GM18520 (cell line): ENCODE measurements around the gene TRPM2.
"Not testable (repeated sequence)": the region's sequence is repeated elsewhere in the genome, so short reads cannot be mapped to it uniquely, and the experiment has no call there.

Experiments
- ATAC-seq: cut with Tn5 transposase; IDR thresholded peaks from one replicate; pipeline ENCODE4 v1.9.1; 2021; ENCODE audit not compliant: unreplicated experiment

The TRPM2 gene

GRCh38 chr21:44391345-44392091, 38.1 kb downstream of the TRPM2 start:
- no peak for ATAC-seq

DNA sequence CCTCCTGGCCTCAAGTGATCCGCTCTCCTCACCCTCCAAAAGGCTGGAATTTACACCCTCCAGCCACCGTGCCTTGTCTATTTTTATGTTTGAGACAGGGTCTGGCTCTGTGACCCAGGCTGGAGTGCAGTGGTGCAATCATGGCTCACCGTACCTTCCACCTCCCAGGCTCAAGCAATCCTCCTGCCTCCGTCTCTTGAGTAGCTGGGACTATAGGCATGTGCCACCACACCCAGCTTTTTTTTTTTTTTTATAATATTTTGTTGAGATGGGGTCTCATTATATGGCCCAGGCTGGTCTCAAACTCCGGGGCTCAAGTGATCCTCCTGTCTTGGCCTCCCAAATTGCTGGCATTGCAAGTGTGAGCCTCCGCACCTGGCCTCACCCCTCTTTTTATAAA, 38.8 kb downstream of the TRPM2 start:
- no peak for ATAC-seq

DNA sequence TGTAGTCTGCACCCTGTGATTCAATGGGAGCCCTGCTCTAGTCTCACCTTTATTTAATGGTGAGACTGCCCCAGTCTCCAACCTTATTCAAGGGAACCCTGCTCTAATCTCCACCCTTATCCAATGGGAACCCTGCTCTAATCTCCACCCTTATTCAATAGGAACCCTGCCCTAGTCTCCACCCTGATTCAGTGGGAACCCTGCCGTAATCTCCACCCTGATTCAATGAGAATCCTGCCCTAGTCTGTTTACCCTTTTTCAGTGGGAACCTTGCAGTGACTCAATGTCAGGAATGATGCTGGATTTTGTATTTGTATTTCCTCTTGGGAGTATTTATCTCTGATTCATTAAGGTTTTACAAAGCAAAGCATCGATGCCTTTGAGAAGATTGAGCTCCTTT, 39.5 kb downstream of the TRPM2 start:
- no peak for ATAC-seq

GRCh38 chr21:44394733-44395132, 41.3 kb downstream of the TRPM2 start:
- no peak for ATAC-seq

DNA sequence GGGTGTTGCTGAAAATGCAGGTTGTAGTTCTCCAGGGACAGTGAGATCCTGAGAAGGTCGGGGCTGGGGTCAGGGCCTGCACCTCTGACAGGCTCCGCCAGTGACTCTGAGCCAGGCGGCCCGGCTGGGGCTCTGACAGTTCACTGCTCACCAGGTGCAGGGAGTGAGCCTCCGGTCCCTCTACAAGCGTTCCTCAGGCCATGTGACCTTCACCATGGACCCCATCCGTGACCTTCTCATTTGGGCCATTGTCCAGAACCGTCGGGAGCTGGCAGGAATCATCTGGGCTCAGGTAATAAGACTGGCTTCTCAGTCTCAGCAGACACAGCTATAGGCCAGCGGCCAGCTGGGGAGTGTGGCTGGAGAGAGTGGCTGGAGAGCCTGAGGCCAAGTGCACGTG, 41.8 kb downstream of the TRPM2 start:
- no peak for ATAC-seq

- not testable (repeated sequence) for ATAC-seq
Measured at GRCh38 chr21:44396803-44397202, 43.4 kb downstream of the TRPM2 start.

DNA sequence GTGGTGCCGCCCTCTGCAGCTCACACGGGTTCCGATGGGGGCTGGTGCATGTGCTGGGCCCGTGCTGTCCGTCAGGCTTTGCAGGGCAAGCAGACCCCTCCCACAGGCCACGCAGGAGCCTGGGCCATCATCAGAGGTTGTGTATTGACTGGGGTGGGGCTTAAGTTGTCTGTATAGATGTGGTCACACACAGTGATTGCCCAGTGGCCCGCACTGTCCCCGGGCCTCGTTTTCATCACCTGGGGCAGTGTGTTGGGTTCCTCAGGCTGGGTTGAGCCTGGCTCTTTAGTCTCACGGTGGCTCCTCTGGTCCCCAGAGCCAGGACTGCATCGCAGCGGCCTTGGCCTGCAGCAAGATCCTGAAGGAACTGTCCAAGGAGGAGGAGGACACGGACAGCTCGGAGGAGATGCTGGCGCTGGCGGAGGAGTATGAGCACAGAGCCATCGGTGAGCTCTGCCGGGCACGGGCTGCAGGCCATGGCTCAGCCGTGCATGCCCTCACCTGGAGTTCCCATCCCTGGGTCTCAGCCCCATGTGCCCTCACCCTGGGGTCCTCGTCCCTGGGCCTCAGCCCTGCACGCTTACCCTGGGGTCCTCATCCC, 44.1 kb downstream of the TRPM2 start:
- no peak for ATAC-seq

GRCh38 chr21:44398499-44398898, 45.1 kb downstream of the TRPM2 start:
- ATAC-seq, result no peak

DNA sequence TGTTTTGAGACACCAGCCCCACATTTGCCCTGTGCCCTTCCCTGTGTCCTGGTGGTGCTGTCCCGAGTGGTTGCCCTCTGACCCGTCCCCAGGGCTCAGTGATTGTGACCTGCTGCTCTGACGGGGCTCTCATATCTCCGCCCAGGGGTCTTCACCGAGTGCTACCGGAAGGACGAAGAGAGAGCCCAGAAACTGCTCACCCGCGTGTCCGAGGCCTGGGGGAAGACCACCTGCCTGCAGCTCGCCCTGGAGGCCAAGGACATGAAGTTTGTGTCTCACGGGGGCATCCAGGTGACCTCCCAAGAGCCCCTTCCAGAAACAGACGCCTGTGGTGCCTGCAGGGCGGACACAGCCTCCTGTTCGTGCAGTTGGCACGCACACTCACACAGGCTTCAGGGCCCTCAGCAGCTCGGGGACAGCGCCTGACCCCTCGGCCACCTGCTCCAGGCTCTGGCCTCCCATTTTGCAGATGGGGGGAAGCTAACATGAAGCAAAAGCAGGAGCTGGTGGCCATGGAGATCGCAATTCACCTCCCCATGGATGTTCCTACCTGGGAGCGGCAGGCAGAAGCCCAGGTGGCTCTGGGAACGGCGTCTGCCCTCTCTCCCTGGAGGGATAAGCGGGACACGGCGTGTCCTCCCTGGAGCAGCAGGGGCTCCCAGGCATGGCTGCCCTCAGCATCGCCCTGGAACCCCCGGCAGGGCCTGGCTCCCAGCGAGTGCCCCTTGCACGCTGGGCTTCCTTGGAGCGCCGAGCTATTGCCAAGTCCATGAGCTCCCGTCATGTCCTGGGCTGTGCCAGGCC, 45.9 kb downstream of the TRPM2 start:
- ATAC-seq, result no peak

DNA sequence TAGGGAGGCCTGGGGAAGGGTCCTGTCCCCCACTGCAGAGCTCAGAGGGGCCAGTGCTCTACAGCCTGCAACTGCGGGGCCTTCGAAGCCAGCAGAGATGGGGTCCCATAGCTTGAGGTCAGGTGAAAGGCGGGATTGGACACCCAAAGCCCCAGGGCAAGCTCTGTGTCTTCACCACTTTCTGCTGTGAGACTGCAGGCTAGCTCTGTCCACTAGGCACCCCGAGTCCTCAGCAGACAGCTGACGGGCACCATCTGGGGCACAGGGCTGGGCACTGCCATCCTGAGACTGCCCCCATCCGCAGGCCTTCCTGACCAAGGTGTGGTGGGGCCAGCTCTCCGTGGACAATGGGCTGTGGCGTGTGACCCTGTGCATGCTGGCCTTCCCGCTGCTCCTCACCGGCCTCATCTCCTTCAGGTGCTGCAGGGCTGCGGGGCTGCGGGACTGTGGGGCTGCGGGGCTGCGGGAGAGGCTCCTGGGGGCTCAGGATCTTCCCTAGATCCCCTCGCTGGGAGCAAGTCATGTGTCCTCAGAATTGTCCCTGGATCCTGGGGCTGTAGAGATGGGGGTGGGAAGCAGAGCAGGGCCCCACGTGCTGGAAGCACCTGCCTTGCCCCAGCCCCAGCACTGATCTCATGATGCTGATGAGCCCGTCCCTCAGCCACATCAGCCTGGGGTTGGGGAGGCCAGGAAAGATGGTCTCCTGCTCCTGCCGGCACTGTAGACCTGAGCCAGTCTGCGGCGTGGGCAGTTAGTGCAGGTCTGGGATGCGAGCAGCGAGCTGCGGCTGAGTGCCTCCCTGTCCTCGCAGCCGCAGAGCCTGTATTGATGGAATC, 46.8 kb downstream of the TRPM2 start:
- no peak for ATAC-seq

- ATAC-seq, result no peak
Measured at GRCh38 chr21:44400791-44401385, 47.5 kb downstream of the TRPM2 start.

DNA sequence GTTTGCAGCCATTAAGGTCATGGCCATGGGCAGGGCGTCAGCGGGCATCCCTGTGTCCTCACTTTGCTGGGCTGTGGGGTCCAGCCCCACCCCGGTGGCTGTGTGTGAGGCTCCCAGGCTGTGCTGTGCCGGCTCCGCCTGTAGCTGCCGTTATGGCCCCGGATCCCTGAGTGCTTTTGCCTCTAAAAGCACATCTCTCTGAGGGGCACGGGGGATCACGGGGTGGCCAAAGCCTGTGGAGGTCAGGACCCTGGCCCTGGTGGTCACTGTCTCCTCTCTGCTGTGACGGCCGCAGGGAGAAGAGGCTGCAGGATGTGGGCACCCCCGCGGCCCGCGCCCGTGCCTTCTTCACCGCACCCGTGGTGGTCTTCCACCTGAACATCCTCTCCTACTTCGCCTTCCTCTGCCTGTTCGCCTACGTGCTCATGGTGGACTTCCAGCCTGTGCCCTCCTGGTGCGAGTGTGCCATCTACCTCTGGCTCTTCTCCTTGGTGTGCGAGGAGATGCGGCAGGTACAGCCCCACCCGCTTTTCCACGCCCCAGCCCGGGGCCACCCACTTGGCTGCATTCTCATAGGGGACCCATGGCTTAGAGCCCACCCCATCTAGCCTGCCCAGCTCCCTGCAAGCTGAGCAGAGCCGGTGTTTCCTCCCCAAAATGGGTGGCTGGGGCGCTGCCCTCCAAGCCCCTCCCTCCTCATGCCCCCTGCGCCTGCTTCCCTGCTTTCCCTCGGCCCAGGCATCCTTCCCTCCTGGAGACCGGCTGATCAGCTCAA, 48.2 kb downstream of the TRPM2 start:
- no peak for ATAC-seq

GRCh38 chr21:44402323-44403105, 49.1 kb downstream of the TRPM2 start:
- no peak for ATAC-seq

GRCh38 chr21:44403106-44404020, 49.9 kb downstream of the TRPM2 start:
- ATAC-seq, result no peak

- not testable (repeated sequence) for ATAC-seq
Measured at GRCh38 chr21:44404482-44404881, 51.1 kb downstream of the TRPM2 start.

DNA sequence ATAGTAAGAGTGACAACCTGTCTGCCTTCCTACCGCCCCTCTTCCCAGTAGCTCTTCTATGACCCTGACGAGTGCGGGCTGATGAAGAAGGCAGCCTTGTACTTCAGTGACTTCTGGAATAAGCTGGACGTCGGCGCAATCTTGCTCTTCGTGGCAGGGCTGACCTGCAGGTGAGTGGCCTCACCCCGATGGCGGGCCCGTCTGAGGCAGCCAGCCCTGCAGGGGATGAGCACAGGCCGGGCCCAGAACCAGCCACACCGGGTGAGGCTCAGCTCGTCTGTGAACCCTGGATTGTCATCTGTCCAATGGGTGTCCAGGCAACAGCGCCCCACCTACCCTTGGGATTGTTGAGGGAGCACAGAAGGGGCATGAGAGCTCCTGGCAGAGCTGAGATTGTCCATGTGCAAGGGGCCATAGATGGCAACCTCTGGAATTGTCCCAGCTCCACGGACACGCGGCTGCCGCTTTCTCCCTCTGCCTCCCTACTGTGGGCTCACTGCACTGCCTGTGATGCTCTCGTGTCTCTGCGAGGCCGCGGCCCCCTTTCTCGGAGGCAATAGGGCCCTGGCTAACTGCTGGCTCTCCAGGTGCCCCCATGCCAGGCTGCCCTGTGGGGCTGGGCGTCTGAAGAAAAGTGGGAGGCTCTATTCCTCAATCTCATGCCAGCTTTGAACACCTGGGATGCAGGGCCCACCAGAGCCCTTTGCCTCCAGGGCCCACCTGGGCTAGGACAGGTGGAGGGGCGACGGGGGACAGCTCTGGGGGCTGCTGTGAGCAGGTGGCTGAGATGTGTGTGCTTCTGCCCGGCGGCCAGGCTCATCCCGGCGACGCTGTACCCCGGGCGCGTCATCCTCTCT, 51.9 kb downstream of the TRPM2 start:
- ATAC-seq, result no peak
